ENCODE results near the gene FAM193A. TPM values are rescaled to one million over a fixed set of nuclear protein-coding genes. Genes with fewer than 3 reads are reported as not detected.
A peak's percentile ranks its signal among the peaks of the same experiment; 100 is the strongest.

Gene FAM193A
- total RNA-seq, 1 donor from 2014 or later = 56.1 TPM

DNA sequence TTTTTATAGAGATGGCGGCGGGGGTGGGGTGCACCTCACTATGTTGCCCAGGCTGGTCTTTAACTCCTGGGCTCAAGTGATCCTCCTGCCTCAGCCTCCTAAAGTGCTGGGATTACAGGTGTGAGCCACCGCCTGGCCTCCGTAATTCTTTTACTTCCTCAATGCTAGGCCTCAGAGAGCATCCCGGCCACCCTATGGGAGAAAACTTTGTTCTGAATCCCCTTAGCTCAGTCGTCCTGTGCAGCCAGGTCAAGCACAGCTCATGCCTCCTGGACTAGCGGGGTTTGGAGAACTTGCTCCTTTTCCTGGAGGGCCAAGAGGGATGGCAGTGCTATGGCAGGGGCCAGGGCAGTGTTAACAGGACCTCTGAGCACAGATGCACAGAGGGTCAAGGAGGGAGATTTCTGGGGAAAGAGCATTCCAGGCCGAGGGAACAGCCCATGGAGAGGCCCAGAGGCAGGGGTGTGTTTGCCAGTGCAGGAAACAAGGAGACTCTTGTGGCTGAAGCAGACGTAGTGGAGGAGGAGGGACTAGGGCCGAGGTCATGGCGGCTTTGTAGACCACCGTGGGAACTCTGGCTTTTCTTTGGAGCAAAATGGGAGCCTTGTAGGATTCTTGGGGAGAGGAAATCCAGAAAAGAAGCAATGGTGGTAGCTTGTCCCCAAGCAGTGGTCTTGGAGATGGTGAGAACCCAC, 229.5 kb downstream of the FAM193A start:
- H3K4me1 Mint-ChIP-seq (ENCODE audit: low read depth, unreplicated experiment) = no peaks in the 10 kb centered on the region
- H3K4me3 Mint-ChIP-seq (ENCODE audit: unreplicated experiment) = peak overlapping the region; percentile 11
- TF ChIP-seq, protein P1, sequence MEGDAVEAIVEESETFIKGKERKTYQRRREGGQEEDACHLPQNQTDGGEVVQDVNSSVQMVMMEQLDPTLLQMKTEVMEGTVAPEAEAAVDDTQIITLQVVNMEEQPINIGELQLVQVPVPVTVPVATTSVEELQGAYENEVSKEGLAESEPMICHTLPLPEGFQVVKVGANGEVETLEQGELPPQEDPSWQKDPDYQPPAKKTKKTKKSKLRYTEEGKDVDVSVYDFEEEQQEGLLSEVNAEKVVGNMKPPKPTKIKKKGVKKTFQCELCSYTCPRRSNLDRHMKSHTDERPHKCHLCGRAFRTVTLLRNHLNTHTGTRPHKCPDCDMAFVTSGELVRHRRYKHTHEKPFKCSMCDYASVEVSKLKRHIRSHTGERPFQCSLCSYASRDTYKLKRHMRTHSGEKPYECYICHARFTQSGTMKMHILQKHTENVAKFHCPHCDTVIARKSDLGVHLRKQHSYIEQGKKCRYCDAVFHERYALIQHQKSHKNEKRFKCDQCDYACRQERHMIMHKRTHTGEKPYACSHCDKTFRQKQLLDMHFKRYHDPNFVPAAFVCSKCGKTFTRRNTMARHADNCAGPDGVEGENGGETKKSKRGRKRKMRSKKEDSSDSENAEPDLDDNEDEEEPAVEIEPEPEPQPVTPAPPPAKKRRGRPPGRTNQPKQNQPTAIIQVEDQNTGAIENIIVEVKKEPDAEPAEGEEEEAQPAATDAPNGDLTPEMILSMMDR (IDR thresholded peaks at IDR 0.05; ENCODE audit: partially characterized antibody, unreplicated experiment) = no peak
- H3K36me3 Mint-ChIP-seq (ENCODE audit: unreplicated experiment) = no peaks in the 10 kb centered on the region
- no peak overlapping the region for H3K27ac Mint-ChIP-seq (ENCODE audit: unreplicated experiment)
- H3K9me3 Mint-ChIP-seq (ENCODE audit: unreplicated experiment) = peaks cover 8% of the 10 kb centered on the region
- no peak for DNase-seq
- peaks cover 3% of the 10 kb centered on the region for H3K27me3 Mint-ChIP-seq (ENCODE audit: unreplicated experiment)

DNA sequence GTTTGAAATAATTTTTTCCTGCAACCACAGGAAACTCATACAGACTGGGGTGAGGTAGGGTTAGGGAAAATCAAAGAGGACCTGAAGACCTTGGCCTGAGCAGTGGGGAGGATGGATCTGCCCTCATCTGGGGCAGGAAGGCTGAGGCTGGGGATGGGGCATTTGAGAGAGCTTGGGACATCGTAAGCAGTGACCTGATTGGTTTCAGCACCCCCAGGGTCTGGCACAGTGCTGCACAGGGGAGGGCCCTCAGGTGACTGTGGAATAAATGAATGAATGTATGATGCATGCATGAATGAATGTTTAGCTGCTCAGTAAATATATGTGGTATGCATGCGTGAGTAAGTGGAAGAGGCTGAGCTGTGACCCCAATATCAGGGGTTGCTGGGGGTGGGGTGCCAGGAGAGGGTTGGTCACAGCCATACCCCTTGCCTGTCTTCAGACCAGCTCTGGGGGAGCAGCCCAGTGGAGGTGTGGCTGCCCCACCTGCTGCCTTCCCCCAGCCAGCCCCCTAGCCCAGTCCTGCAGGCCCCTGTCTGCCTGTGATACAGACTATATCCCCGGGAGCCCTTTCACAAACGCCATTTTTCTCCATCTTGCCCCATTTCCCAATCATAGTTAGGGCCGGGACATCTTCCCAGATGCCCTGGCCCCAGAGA, 230.7 kb downstream of the FAM193A start:
- no peak overlapping the region for H3K4me3 Mint-ChIP-seq (ENCODE audit: unreplicated experiment)
- no peak for DNase-seq
- peaks cover 3% of the 10 kb centered on the region for H3K27me3 Mint-ChIP-seq (ENCODE audit: unreplicated experiment)
- H3K36me3 Mint-ChIP-seq (ENCODE audit: unreplicated experiment) = no peaks in the 10 kb centered on the region
- H3K9me3 Mint-ChIP-seq (ENCODE audit: unreplicated experiment) = peaks cover 8% of the 10 kb centered on the region
- TF ChIP-seq, protein P1 (IDR thresholded peaks at IDR 0.05; ENCODE audit: partially characterized antibody, unreplicated experiment) = no peak
- peak overlapping the region; percentile 14 for H3K27ac Mint-ChIP-seq (ENCODE audit: unreplicated experiment)
- no peaks in the 10 kb centered on the region for H3K4me1 Mint-ChIP-seq (ENCODE audit: low read depth, unreplicated experiment)

DNA sequence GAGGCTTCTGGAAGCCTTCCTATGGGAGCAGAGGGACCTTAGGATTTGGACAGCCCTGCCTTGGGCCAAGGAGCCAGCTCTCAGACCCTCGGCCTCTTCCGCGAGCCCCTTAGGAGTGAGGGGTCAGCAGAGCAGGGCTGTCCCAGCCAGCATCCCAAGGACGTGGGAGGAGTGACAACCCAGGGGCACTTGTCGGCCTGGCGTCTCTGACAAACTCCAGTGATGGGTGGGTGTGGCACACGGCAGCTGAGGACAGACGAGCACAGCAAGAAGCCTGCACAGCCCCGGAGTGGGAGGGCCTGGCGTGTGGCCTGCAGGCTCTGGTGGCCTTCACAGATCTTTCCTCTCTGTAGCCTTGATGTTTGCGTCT, 231.2 kb downstream of the FAM193A start:
- no peak overlapping the region for H3K4me3 Mint-ChIP-seq (ENCODE audit: unreplicated experiment)

DNA sequence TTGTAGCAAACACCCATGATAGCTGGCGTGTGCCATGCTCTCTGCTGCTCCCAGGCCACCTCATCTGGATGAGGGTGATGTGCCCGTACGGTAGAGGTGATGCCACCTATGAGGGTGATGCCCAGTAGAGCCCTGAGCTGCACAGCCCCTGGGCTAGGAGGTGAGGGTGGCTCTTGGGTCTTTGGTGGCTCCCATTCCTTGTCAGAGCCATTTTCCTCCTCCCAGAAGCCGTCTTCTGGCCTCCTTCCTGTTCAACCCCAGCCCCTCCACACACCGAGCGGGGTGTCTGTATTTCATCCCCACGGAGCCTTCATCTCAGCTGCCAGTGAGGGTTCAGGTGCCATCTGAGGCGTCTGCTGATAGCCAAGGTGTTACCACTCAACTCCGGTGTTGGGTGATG, 231.7 kb downstream of the FAM193A start:
- TF ChIP-seq, protein P1 (IDR thresholded peaks at IDR 0.05; ENCODE audit: partially characterized antibody, unreplicated experiment) = no peak

More for the DNA sequence above, 231.2 kb downstream of the FAM193A start:
- H3K27ac Mint-ChIP-seq (ENCODE audit: unreplicated experiment) = no peak overlapping the region
- peaks cover 3% of the 10 kb centered on the region for H3K9me3 Mint-ChIP-seq (ENCODE audit: unreplicated experiment)
- peaks cover 3% of the 10 kb centered on the region for H3K27me3 Mint-ChIP-seq (ENCODE audit: unreplicated experiment)
- TF ChIP-seq, protein P1 (IDR thresholded peaks at IDR 0.05; ENCODE audit: partially characterized antibody, unreplicated experiment) = no peak
- no peak for DNase-seq
- H3K36me3 Mint-ChIP-seq (ENCODE audit: unreplicated experiment) = no peaks in the 10 kb centered on the region
- H3K4me1 Mint-ChIP-seq (ENCODE audit: low read depth, unreplicated experiment) = no peaks in the 10 kb centered on the region

DNA sequence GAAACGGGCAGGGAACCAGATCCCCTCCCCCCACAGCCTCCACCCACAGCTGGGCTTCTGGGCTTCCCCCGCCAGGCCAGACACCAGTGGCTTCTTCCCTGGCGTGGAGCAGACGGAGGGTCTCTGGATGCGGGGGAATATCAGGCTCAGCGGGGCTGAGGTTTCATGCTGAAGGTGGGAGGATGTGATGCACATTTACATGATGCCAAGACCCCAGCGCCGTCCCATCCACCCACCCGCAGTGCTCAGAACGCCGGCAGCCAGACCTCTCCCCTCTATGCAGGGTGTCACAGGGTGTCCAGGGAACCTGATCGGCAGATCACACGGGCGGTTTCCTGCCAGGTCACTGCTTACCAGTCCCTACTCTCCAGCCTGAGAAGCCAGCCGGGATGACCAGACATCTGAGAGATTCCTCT, 232.5 kb downstream of the FAM193A start:
- H3K4me3 Mint-ChIP-seq (ENCODE audit: unreplicated experiment) = no peak overlapping the region
- peaks cover 3% of the 10 kb centered on the region for H3K9me3 Mint-ChIP-seq (ENCODE audit: unreplicated experiment)
- no peaks in the 10 kb centered on the region for H3K4me1 Mint-ChIP-seq (ENCODE audit: low read depth, unreplicated experiment)
- H3K36me3 Mint-ChIP-seq (ENCODE audit: unreplicated experiment) = no peaks in the 10 kb centered on the region
- H3K27ac Mint-ChIP-seq (ENCODE audit: unreplicated experiment) = peak overlapping the region; percentile 22
- H3K27me3 Mint-ChIP-seq (ENCODE audit: unreplicated experiment) = peaks cover 3% of the 10 kb centered on the region
- no peak for DNase-seq
- TF ChIP-seq, protein P1 (IDR thresholded peaks at IDR 0.05; ENCODE audit: partially characterized antibody, unreplicated experiment) = no peak

More for the DNA sequence above, 231.7 kb downstream of the FAM193A start:
- Mint-ChIP-seq H3K4me3 (ENCODE audit: unreplicated experiment) (no peak overlapping the region), H3K9me3 (ENCODE audit: unreplicated experiment) (peaks cover 3% of the 10 kb centered on the region), H3K4me1 (ENCODE audit: low read depth, unreplicated experiment) (no peaks in the 10 kb centered on the region), H3K36me3 (ENCODE audit: unreplicated experiment) (no peaks in the 10 kb centered on the region), H3K27ac (ENCODE audit: unreplicated experiment) (no peak overlapping the region), H3K27me3 (ENCODE audit: unreplicated experiment) (peaks cover 3% of the 10 kb centered on the region)
- DNase-seq = no peak
